GM19035 (cell line): ENCODE measurements around the gene VPS37B.
A peak's percentile ranks its signal among the peaks of the same experiment; 100 is the strongest.

Experiments
- ATAC-seq: cut with Tn5 transposase; IDR thresholded peaks from one replicate; pipeline ENCODE4 v1.9.1; 2021; ENCODE audit not compliant: unreplicated experiment

VPS37B gene

GRCh38 chr12:122842505-122843405, 53.2 kb downstream of the VPS37B start:
- no peak for ATAC-seq

GRCh38 chr12:122841544-122842321, 54.2 kb downstream of the VPS37B start:
- ATAC-seq = no peak

DNA sequence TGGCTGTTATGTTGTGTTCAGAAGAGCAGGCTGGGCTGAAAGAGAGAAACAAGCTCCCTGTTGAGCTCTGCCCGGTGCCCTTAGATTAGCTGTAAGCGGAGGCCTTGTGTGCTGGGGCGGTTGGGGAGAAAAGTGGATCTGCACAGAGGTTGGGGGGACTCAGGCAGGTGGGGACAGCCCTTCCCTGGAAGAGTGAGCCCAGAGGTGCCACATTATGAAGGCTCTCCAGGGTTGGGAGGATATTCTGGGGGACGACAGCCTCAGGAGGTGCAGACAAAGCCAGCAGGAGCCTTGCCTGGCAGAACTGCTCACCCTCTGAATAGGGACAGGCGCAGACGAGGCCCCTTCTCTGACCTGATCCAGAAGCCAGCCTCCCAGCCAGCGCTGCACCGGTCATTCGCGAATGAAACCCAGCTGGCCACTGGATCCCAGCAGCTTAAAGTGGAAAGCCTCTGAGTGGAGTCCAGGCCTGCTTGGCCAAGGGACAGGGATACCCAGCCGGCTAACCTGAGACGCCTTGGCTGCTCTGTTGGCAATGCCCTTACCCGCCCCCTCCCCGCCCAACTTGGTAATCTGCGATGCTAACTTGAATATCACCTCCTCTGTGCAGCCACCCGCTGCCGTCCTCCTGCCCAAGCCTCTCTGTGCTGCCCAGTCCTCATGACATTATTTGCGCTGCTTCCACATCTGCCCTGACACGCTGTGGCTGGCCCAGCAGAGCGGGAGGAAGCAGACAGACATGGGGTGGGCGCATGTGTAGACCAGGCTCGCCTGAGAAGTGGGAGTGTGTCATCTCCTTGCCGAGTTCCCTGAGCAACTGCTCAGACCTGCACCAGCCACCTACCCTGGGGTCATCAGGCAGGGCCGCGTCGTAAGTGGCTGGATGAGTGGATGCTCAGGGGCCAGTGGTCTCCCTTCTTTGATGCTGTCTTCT, 55.1 kb downstream of the VPS37B start:
- ATAC-seq = no peak

GRCh38 chr12:122839907-122840554, 55.9 kb downstream of the VPS37B start:
- ATAC-seq = no peak

DNA sequence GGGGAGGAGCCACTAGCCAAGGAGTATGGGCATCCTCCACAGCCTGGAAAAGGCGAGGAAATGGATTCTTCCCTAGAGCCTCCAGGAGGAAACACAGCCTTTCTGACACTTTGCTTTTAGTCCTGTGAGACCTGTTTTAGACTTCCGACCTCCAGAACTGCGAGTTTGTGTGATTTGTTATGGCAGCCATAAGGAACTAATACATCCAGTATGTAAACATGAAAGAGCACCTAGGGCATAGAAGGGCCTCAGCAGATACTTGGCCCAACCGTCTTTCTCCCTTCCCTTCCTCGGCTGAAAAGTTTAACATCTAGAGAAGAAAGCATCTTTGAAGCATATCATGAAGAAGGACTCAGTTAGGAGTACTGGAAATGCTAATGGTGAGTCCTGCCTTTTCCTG, 57.1 kb downstream of the VPS37B start:
- ATAC-seq = no peak

DNA sequence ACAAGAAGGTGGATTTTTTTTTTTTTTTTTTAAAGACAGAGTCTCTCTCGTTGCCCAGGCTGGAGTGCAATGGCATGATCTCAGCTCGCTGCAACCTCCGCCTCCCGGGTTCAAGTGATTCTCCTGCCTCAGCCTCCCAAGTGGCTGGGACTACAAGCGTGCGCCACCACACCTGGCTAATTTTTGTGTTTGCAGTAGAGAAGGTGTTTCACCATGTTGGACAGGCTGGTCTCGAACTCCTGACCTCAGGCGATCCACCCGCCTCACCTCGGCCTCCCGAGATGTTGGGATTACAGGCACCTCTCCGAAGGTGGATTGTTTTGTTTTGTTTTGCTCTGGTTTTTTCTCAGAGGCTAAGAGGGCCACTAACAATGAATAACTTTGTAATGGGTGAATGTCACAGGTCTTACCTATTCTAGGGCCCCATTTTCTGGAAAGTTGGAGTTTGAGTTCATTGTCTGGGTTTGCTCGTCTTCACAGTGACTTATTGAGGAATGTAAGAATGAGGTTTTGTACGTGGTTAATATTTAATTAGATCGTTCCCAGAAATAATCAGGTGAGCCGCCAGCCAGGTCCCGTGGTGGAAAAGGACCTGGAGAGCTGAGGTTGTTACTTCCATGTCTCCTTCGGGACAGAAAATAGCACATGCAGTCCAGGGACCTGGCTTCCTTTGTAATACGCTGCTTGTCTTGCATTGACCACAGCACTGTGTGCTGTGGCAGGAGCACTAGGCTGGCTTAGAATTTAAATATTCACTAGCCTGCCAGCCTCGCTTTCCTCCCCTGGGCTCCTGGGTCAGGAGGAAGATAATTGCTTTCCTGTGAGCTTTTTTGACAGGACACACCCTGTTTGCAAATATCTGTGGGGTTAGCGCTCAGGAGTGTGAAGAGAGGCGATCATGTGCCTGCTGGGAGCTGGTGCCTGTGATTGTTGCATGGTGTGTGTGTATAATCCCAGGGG, 58.3 kb downstream of the VPS37B start:
- no peak for ATAC-seq

DNA sequence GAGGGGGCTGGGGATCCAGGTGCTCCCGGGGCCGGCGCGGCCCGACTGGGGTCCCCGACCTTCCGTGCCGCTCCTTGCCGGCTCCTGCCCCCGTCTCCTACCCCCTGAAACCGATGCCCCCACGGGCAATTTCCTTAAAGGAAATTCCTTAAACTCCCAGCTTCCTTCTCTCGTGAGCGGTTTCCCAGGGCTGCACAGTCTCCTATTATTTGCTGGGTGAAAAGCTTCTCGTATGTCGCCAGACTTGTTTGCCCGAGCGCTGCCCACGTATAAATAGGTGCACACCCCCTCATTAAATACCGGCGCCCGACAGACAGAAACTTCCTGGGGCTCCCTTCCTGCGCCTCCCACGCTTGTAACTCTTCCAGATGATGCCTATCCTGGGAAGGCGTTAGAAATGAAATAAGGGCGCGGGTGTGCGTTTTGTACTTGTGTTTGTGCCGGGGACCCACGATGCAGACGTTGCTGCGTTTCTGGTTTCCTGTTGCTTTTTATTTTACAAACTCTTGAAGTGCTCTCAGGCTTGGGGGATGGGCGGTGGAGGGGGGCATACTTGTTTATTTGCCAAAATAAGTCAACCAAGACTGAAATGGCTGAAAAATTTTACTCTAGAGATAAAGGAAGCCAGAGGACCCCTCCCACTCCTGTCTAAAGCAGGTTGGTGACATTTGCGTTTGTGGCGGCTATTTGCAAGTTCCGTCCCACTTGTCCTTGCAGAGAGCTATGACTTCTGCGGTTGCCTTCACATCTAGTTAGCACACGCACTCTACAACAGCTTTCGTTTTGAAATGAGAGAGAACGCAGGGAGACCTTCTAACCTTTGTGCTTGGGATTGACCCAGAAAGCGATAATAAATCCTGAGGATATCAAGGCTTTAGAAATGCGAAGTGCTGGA, 59.6 kb downstream of the VPS37B start:
- peak; percentile 64 for ATAC-seq

- ATAC-seq = peak; percentile 43
Observed at GRCh38 chr12:122835750-122836026, 60.2 kb downstream of the VPS37B start.

GRCh38 chr12:122834921-122835749, 60.8 kb downstream of the VPS37B start, which contains the start of gene HIP1R:
Gene HIP1R, plus strand, starts transcription at chr12:122835457. Its CDS starts 94 bp downstream, at chr12:122835551.
- ATAC-seq = peak; percentile 49

DNA sequence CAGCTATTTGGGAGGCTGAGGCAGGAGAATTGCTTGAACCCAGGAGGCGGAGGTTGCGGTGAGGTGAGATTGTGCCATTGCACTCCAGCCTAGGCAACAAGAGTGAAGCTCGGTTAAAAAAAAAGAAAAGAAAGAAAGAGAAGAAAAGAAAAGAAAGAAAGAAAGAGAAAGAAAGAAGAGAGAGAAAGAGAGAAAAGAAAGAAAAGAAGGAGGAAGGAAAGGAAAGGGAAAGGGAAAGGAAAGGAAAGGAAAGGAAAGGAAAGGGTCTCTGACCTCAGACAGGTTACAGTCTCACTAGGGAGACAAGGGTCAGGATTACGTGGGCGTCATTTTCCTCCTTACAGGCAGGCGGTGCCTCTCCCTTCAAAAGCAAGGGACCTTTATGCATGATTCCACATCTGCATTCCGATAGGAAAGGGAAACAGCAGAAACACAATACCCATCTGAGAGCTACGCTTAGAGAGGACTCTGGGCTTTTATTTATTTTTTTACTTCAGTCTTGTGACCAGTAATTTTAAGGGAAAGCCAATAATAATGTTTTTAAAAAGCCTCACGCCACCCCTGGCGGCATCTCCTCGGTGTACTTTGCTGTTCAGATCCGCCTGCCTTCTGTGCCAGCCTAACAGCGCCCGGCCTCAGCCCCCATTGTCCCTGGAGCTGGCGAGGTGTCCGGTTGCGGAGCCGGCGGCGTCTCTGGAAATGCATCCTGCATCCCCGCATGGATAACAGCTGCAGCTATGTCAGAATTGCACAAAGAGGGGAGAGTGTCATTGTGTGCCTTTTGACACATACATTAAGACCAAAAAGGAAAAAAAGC, 61.6 kb downstream of the VPS37B start:
- no peak for ATAC-seq

DNA sequence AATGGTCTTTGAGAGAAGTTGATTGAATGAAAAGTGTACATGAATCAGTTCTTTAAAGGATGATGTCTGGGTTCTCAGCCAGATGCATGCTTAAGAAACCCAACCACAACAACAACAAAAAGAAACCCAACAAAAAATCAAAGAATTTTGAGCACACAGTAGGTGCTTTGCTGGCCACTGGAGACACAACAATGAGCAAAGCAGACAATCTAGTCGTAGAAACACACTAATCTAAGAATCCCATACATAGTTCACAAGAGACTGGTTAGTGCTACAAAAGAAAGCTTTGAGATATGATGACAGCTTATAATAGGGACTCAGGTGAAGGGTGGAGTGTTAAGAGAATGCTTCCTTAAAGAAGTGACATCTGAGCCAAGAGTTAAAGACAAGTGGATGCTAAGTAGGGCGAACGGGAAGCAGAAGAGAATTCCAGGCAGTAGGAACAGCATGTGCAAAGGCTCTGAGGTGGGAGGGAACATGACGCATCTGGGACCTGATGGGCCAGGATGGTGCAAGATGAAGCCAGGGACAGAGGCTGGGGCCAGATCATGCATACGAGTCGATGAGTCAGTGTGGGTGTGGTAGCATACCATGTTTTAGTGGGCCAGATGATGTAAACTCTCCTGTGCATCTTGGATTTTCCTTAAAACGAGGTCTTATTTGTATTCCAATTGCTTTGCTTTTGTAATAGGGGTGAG, 65.3 kb downstream of the VPS37B start:
- no peak for ATAC-seq

- no peak for ATAC-seq
Observed at GRCh38 chr12:122827258-122827657, 68.7 kb downstream of the VPS37B start.

GRCh38 chr12:122825773-122826724, 69.9 kb downstream of the VPS37B start:
- no peak for ATAC-seq

- no peak for ATAC-seq
Observed at GRCh38 chr12:122823429-122823828, 72.5 kb downstream of the VPS37B start.

- no peak for ATAC-seq
Observed at GRCh38 chr12:122820838-122821271, 75.1 kb downstream of the VPS37B start.
